ENCODE measurements around the gene TACC2.
A peak's percentile ranks its signal among the peaks of the same experiment; 100 is the strongest.
"Not testable (repeated sequence)": the region's sequence is repeated elsewhere in the genome, so short reads cannot be mapped to it uniquely, and the experiment has no call there.

TACC2 gene

GRCh38 chr10:122057841-122058413 is 69.0 kb downstream of the TACC2 start:
- TF ChIP-seq CTCF (IDR thresholded peaks at IDR 0.05; ENCODE audit: control insufficient read depth, extremely low read depth, insufficient read depth) = no peak
- DNase-seq (ENCODE audit: low read depth) = no peak

GRCh38 chr10:122060250-122060649 is 71.3 kb downstream of the TACC2 start:
- no peak for TF ChIP-seq CTCF (IDR thresholded peaks at IDR 0.05; ENCODE audit: control insufficient read depth, extremely low read depth, insufficient read depth)
- H3K4me3 ChIP-seq (ENCODE audit: low read depth, low read length) = no peak overlapping the region
- DNase-seq (ENCODE audit: low read depth) = no peak

More at GRCh38 chr10:122057841-122058413, 69.0 kb downstream of the TACC2 start:
- H3K4me3 ChIP-seq (ENCODE audit: low read depth, low read length) = no peak overlapping the region

- no peak for TF ChIP-seq CTCF (IDR thresholded peaks at IDR 0.05; ENCODE audit: control insufficient read depth, extremely low read depth, insufficient read depth)
- peak; percentile 97 for DNase-seq (ENCODE audit: low read depth)
- no peak overlapping the region for H3K4me3 ChIP-seq (ENCODE audit: low read depth, low read length)
Measured at GRCh38 chr10:122062831-122063674, 74.1 kb downstream of the TACC2 start.

- DNase-seq (ENCODE audit: low read depth); H3K4me3 ChIP-seq (ENCODE audit: low read depth, low read length): not testable (repeated sequence)
Measured at GRCh38 chr10:122066337-122066939, 77.5 kb downstream of the TACC2 start.

- no peak overlapping the region for H3K4me3 ChIP-seq (ENCODE audit: low read depth, low read length)
- no peak for DNase-seq (ENCODE audit: low read depth)
- no peak for TF ChIP-seq CTCF (IDR thresholded peaks at IDR 0.05; ENCODE audit: control insufficient read depth, extremely low read depth, insufficient read depth)
Measured at GRCh38 chr10:122068844-122069243, 79.9 kb downstream of the TACC2 start.

GRCh38 chr10:122072491-122072890 is 83.5 kb downstream of the TACC2 start:
- no peak overlapping the region for H3K4me3 ChIP-seq (ENCODE audit: low read depth, low read length)
- DNase-seq (ENCODE audit: low read depth) = no peak
- TF ChIP-seq CTCF (IDR thresholded peaks at IDR 0.05; ENCODE audit: control insufficient read depth, extremely low read depth, insufficient read depth) = no peak

GRCh38 chr10:122073508-122073907 is 84.5 kb downstream of the TACC2 start:
- TF ChIP-seq CTCF (IDR thresholded peaks at IDR 0.05; ENCODE audit: control insufficient read depth, extremely low read depth, insufficient read depth) = no peak
- H3K4me3 ChIP-seq (ENCODE audit: low read depth, low read length) = no peak overlapping the region
- DNase-seq (ENCODE audit: low read depth) = no peak

All from LNCaP clone FGC (cell line).